Spleen (tissue), 7 donors: ENCODE measurements around the gene TTLL5.

ENCODE experiments used
- POLR2A ChIP-seq, 3 donors: fragments of 450-650 bp; IDR thresholded peaks; one replicate each; pipeline ENCODE4 v1.5.1; 2017; ENCODE audit warnings: antibody characterized with exemption in 3 of 3, mild to moderate bottlenecking in 1 of 3
- POLR2AphosphoS5 ChIP-seq, 3 donors: sonication (generic); formaldehyde crosslinking; IDR thresholded peaks; one replicate each; pipeline ENCODE4 v1.5.1; 2017; ENCODE audit warnings: antibody characterized with exemption in 3 of 3
- TF ChIP-seq, protein P1 (sequence below), 11 experiments: fragments of 200-600 bp in 7 of 11; fragments of 450-650 bp in 4 of 11; sonication (generic) in 4 of 11; IDR thresholded peaks in 8 of 11; conservative IDR thresholded peaks in 3 of 11; 1 replicate in 7 of 11; 2 replicates in 4 of 11; pipeline versions ENCODE4 v1.4.0 to v1.8.0; 2016 to 2021; ENCODE audit warnings: antibody characterized with exemption in 11 of 11, inconsistent platforms in 4 of 11, mild to moderate bottlenecking in 1 of 11
- donor health status: DM: no; HTN: no; CAD: no; lungs with moderate emphysema.
- donor health status: DM: no; HTN: no; CAD: no.
- donor health status: DM: no; HTN: no; CAD: no.

DNA sequence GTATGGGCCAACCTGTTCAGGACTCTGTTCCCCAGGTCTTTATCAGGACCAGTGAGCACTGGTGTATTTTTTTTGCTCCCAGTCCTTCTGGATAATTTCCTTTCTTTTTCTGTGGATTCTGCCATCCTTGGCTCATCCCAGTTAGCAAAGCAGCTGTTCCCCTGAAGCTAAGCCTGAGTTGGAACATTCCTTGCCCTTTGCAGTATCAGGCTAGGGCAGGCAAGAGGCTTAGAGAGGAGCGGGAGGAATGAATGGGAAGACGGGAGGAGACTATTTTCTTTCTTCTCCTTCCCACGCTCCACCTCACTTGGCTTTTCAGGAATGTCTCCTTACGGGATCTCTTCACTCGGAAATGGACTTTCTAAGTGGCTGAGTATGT lies 29.6 kb upstream of the TTLL5 start:
- TF ChIP-seq, protein P1, sequence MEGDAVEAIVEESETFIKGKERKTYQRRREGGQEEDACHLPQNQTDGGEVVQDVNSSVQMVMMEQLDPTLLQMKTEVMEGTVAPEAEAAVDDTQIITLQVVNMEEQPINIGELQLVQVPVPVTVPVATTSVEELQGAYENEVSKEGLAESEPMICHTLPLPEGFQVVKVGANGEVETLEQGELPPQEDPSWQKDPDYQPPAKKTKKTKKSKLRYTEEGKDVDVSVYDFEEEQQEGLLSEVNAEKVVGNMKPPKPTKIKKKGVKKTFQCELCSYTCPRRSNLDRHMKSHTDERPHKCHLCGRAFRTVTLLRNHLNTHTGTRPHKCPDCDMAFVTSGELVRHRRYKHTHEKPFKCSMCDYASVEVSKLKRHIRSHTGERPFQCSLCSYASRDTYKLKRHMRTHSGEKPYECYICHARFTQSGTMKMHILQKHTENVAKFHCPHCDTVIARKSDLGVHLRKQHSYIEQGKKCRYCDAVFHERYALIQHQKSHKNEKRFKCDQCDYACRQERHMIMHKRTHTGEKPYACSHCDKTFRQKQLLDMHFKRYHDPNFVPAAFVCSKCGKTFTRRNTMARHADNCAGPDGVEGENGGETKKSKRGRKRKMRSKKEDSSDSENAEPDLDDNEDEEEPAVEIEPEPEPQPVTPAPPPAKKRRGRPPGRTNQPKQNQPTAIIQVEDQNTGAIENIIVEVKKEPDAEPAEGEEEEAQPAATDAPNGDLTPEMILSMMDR (IDR thresholded peaks at IDR 0.05 in 8 of 11, conservative IDR thresholded peaks at IDR 0.05 in 3 of 11): no peak
- TF ChIP-seq POLR2A (IDR thresholded peaks at IDR 0.05) (no peak), POLR2AphosphoS5 (IDR thresholded peaks at IDR 0.05) (peak in 1 of 3 donors; percentile 60)
